Right kidney (tissue), 9 donors: ENCODE measurements around the gene SPIN1.
"Not testable (repeated sequence)": the region's sequence is repeated elsewhere in the genome, so short reads cannot be mapped to it uniquely, and the experiment has no call there.

Source experiments
- DNase-seq: peaks from one replicate; pipeline ENCODE4 v3.0.0-alpha.2; 2016
- long read RNA-seq, 8 donors: transcript quantifications; one replicate each; lab custom pipeline, GENCODE V29; 2026

Gene SPIN1
- long read RNA-seq, donor 1, full-length matches to known transcripts = 30 of 45 reads
- long read RNA-seq, donor 1, partial matches to known transcripts = 15 of 45 reads
- long read RNA-seq, donor 1, other reads (novel, unspliced or antisense) = 0 of 45 reads
- long read RNA-seq, donor 2, full-length matches to known transcripts = 12 of 17 reads
- long read RNA-seq, donor 2, partial matches to known transcripts = 5 of 17 reads
- long read RNA-seq, donor 2, other reads (novel, unspliced or antisense) = 0 of 17 reads
- long read RNA-seq, donor 3, full-length matches to known transcripts = 9 of 20 reads
- long read RNA-seq, donor 3, partial matches to known transcripts = 11 of 20 reads
- long read RNA-seq, donor 3, other reads (novel, unspliced or antisense) = 0 of 20 reads
- long read RNA-seq, donor 4, full-length matches to known transcripts = 25 of 36 reads
- long read RNA-seq, donor 4, partial matches to known transcripts = 11 of 36 reads
- long read RNA-seq, donor 4, other reads (novel, unspliced or antisense) = 0 of 36 reads
- long read RNA-seq, donor 5, full-length matches to known transcripts = 26 of 32 reads
- long read RNA-seq, donor 5, partial matches to known transcripts = 6 of 32 reads
- long read RNA-seq, donor 5, other reads (novel, unspliced or antisense) = 0 of 32 reads
- long read RNA-seq, donor 6, full-length matches to known transcripts = 34 of 67 reads
- long read RNA-seq, donor 6, partial matches to known transcripts = 28 of 67 reads
- long read RNA-seq, donor 6, other reads (novel, unspliced or antisense) = 5 of 67 reads
- long read RNA-seq, donor 7, full-length matches to known transcripts = 42 of 148 reads
- long read RNA-seq, donor 7, partial matches to known transcripts = 100 of 148 reads
- long read RNA-seq, donor 7, other reads (novel, unspliced or antisense) = 6 of 148 reads
- long read RNA-seq, donor 8, full-length matches to known transcripts = 26 of 88 reads
- long read RNA-seq, donor 8, partial matches to known transcripts = 62 of 88 reads
- long read RNA-seq, donor 8, other reads (novel, unspliced or antisense) = 0 of 88 reads

DNA sequence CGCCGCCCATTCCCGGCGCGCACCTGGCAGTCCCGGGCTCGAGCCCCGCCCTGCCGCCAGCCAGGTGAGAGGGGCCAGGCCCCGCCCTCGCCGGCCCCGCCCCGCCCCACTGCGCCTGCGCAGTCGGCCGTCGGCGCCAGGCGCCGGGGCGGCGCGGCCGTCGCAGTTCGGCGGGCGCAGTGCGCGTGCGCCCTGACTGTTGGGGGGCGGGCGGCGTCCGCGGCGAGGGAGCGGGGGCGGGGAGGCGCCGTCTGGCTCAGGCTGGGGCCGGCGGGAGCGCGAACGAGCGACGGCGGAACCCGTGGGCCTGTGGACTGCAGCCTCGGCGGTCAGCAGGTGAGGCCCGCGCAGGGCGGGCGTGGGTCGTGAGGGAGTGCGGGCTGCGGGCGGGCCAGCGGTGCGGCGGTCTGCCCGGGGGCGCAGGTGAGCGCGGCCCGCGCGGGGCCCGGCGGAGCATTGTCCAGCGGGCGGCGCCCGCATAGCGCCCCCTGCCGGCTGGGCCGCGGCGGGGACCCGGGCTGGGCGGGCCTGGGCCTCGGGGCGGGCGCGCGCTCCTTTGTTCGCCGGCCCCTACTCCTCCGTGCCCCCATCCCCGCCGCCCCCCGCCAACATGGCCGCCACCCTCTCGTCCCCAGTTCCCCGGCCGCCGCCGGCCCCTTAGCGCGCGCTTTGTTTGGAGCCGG is at the start of gene SPIN1:
Gene SPIN1, plus strand, starts transcription at position 242 of the 683 bp plus-strand sequence. CDS start 38,096 bp downstream, outside the sequence.
- peak; percentile 86 for DNase-seq

DNA sequence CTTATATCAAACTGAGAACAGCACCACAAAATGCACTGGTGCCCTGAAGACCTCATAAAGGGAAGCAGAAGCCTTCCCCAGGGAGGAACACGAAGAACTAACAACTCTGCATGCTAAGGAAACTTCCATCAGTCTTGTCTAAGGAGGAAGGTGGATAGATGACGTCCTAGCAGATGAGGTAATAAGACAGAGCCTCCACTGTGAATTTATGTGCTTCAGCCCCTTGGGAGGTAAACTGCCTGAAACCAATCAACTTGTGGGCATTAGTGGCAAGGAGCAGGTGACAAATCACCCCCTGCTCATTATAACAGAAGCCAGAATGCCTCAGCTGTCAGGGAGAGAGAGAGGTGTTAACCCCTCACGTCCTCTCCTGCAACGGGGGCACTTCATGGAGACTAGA is 48.9 kb upstream of the SPIN1 start:
- DNase-seq = no peak

DNA sequence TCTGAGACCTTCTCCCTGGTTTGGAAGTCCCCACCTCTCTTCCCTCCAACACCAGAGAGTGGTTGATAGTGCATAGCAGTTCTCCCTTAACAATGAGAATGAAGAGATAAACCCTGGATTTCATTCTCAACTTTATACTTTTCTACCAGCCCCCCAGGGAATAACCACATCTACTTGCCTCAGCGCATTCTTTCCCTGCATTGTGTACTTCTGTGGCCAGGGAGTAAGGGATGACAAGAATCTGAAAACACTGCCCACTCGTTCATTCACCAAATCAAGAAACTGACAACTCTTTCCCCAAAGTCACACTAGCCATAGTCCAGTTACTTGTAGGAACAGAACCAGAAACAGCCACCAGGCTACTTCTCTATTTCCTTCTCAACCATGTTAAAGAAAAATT is 46.0 kb upstream of the SPIN1 start:
- no peak for DNase-seq

DNA sequence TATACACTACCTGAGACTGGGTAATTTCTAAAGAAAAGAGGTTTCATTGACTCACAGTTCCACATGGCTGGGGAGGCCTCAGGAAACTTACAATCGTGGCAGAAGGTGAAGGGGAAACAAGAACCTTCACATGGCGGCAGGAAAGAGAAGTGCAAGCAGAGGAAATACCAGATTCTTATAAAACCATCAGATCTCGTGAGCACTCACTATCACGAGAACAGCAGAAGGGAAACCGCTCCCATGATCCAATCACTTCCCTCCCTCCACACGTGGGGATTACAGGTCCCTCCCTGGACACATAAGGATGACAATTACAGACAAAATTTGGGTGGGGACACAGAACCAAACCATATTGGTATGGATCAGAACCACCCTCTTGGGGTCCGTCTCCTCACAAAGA is 44.2 kb upstream of the SPIN1 start:
- DNase-seq = no peak

DNA sequence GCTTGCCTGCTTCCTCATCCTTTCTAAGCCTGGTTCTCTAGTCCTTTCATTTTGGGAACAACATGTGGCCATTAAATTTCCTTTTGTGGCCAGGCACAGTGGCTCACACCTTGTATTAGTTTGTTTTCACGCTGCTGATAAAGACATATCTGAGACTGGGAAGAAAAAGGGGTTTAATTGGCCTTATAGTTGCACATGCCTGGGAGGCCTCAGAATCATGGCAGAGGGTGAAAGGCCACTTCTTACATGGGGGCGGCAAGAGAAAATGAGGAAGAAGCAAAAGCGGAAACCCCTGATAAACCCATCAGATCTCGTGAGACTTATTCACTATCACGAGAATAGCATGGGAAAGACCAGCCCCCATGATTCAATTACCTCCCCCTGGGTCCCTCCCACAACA is 37.9 kb upstream of the SPIN1 start:
- DNase-seq = not testable (repeated sequence)

DNA sequence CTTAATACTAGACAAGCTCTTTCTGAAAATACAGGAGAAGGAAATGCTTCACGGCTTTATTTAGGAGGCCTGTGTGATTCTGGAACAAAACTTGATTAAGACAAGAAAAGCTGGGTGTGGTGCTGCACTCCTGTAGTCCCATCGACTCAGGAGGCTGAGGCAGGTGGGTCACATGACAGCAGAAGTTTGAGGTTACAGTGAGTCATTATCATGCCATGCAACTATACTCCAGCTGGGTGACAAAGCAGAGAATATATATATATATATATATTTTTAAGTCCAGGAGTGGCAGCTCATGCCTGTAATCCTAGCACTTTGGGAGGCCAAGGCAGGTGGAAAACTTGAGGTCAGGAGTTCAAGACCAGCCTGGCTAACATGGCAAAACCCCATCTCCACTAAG is 33.1 kb upstream of the SPIN1 start:
- no peak for DNase-seq

DNA sequence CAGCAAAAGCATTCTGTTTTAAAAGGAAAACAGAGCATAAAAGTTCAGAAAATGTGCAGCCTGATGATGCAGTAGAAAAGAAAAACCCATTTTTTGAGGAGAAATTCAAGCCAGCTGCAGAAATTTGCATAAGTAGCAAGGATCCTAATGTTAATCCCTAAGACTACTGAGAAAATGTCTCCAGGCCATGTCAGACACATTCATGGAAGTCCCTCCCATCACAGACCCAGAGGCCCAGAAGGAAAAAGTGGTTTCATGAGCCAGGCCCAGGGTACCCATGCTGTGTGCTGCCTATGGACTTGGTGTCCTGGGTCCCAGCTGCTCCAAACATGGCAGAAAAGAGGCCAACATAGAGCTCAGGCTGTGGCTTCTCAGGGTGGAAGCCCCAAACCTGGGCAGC is 31.0 kb upstream of the SPIN1 start:
- DNase-seq = not testable (repeated sequence)

DNA sequence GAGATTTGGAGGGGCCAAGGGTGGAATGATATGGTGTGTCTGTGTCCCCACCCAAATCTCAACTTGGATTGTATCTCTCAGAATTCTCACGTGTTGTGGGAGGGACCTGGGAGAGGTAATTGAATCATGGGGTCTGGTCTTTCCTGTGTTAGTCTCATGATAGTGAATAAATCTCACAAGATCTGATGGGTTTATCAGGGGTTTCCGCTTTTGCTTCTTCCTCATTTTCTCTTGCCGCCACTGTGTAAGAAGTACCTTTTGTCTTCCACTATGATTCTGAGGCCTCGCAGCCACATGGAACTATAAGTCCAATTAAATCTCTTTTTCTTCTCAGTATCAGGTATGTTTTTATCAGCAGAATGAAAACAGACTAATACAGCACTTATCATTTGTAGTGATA is 29.5 kb upstream of the SPIN1 start:
- no peak for DNase-seq

DNA sequence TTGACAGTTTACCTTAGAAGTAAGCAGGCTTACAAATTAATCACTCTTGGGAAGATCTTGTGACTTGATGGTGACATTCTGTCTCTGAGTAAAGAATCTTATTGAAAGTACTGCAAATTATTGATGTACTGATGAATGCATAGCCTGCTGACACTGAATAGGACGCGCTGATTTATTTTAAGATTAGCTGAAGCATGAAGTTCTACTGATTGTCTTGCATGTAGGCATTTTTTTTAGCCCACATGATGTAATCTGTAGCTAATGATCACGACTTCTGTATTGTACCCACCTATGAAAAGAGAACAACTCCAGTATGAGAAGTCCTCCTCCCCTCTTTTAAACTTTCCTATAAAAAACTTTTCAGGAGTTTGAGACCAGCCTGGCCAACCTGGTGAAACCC is 28.3 kb upstream of the SPIN1 start:
- no peak for DNase-seq

DNA sequence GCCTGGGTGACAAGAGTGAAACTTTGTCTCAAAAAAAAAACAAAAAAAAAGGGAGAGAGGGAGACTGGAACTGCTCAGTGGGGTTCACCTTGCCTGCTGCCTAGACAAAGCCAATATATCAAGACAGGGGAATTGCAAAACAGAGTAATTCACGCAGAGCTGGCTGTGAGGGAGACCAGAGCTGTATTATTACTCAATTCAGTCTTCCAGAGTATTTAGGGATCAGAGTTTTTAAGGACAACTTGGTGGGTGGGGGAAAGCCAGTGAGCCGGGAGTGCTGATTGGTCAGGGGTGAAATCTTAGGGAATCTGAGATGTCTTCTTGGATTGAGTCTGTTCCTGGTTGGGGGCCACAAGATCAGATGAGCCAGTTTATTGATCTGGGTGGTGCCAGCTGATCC is 25.6 kb upstream of the SPIN1 start:
- no peak for DNase-seq

DNA sequence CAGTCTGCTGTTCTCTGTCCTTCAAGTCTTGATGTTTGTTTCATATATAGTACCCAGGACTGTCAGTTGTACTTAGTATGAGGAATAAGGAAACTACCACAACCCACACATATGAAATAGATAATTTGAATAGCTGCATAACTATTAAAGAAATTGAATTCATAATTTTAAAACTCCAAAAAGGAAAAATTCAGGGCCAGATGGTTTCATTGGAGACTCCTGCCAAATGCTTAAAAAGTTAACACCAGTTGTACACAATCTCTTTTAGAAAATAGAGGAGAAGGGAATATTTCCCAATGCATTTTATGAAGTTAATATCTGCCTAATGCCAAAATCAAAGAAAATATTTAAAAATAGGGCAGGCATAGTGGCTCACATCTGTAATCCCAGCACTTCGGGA is 24.6 kb upstream of the SPIN1 start:
- no peak for DNase-seq

DNA sequence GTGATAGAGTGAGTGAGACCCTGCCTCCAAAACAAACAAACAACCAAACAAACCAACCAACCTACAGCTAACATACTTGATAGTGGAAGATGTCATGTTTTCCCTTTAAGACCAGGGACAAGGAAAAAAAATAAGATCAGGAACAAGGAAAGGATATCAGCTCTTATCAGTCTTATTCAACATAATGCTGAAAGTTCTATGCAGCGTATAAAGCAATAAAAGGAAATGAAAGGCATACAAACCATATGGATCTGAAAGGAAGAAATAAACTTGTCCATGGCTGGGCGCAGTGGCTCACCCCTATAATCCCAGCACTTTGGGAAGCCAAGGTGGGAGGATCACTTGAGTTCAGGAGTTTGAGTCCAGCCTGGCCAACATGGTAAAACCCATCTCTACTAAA is 23.5 kb upstream of the SPIN1 start:
- DNase-seq = no peak

DNA sequence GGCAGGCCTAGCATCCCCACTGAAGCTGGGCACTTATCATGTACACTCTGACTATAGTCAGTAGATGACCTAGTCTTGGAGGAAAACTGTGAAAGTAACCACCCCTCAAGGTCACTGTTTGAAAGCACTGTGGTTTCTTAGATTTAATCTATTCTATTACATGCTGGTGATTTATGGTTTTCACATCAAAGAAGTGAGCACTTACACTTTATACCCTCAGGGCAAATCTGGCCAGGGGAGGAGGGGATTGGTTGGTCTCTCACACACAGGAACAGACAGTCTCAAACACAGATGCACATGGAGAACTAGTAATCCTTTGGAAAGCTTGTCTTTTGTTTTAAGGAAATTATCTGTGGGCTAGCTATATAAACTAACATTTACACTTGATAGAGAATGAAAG is 17.9 kb upstream of the SPIN1 start:
- DNase-seq = no peak

DNA sequence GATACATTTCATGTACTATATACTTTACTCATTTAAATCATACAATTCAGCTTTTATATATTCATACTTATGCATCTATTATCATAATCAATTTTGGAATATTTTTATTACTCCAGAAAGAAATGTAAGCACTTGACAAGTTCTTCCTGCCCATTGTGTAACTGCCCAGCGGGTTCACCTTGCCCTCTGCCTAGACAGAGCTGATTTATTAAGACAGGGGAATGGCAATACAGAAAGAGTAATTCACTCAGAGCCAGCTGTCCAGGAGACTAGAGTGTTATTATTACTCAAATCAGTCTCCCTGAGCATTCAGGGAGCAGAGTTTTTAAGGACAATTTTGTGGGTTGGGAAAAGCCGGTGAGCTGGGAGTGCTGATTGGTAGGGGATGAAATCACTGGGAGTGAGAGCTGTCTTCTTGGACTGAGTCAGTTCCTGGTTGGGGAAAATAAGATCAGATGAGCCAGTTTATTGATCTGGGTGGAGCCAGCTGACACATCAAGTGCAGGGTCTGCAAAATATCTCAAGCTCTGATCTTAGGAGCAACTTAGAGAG is 16.1 kb upstream of the SPIN1 start:
- DNase-seq = no peak

DNA sequence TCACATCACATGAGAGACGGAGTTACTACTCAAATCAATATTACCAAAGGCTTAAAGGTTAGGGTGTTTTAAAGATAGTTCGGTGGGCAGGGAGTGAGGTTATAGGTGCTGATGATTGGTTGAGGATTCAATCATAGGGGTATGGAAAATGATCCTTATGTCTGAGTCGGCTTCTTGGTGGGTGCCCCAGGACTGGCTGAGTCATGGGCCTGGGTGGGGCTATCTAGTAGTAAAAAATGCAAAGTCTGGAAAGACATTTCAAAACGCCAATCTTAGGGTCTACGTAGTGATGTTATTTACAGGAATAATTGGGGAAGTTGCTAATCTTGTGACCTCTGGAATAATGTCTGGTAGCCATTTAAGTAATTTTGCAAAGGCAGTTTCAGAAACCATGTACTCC is 15.2 kb upstream of the SPIN1 start:
- no peak for DNase-seq

DNA sequence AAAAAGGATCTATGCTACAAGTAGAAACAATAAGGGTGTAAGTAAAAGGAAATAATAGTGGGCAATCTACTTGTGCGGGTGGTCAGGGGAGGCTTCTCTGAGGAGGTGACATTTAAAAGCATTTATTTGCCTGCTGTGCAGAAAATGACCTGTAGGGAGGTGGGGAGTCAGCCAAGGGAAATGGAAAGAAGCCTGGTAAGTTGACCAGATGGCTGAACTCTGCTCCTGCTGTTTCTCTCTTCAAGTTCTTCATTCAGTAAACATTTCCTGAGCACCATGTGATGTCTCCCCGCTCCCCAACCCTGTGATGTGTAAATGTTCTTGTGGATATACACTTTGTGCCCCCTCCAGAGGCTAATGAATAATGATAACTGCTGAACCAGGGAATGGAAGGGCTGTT is 9.9 kb upstream of the SPIN1 start:
- no peak for DNase-seq

DNA sequence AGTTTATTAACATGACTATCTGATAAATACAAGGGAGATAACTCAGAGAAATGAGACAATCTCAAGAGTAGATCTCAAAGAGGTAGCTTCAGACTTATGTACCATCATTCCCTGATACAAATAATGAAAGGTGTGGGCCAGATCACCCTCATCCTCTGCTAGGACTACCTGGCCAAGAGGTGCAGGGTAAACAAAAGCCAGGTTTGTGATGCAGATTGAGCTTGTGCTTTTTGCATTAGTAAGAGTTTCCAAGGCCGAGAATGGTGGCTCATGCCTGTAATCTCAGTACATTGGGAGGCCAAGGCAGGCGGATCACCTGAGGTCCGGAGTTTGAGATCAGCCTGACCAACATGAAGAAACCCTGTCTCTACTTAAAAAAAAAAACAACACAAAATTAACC is 8.9 kb upstream of the SPIN1 start:
- no peak for DNase-seq

DNA sequence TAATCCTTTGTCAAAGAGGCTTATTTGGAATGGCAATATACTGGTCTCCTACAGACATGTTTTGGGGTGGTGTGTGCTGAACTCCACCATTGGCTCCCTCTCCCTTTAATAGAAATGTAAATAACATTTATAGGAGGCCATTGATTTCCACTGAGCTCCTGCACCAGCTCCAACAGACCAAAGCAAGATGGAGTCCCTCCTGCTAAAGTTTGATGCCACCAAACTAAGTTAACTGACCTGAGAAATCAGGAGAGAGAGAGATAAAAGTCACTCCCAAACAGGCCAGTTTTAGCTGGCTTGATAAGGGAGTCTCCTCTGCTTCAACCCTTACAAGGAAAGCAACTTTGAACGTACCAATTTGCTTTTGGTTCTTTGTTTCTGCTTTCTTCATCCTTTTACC is 8.1 kb upstream of the SPIN1 start:
- DNase-seq = no peak

DNA sequence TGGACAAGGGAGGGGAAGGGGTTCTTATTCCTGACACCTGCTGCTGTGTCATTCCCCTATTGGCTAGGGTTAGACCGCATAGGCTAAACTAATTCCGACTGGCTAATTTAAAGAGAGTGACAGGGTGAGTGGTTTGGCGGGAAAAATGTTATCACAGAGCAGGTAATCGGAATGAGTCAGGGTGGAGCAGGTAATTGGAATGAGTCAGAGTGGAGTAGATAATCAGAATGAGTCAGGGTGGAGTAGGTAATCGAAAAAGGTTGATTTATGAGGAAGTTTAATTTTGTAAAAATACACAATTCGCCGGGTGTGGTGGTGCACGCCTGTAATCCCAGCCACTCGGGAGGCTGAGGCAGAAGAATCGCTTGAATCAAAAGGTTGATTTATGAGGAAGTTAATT is 6.9 kb upstream of the SPIN1 start:
- not testable (repeated sequence) for DNase-seq

DNA sequence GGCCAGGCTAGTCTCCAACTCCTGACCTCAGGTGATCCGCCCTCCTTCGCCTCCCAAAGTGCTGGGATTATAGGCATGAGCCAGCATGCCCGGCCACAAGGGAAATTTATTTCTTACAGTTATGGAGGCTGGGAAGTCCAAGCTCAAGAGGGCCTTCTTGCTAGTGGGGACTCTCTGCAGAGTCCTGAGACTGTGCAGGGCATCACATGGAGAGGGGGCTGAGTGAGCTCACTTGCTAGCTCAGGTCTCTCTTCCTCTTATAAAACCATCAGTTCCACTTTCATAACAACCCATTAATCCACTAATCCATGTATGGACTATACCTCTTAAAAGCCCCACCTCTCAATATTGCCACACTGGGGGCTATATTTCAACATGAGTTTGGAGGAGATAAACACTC is 5.1 kb upstream of the SPIN1 start:
- DNase-seq = no peak

DNA sequence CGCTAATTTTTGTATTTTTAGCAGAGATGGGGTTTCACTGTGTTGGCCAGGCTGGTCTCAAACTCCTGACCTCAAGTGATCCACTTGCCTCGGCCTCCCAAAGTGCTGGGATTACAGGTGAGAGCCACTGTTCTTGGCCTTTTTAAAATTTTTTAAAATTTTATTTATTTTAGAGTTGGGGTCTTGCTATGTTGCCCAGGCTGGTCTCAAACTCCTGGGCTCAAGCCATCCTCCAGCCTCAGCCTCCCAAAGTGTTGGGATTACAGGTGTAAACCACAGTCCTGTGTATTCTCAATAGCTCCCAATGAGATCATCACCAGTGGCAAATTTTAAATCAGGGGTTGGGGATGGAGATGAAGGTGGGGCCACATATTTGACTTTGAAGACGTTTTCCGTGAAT is 2.1 kb upstream of the SPIN1 start:
- DNase-seq = not testable (repeated sequence)

DNA sequence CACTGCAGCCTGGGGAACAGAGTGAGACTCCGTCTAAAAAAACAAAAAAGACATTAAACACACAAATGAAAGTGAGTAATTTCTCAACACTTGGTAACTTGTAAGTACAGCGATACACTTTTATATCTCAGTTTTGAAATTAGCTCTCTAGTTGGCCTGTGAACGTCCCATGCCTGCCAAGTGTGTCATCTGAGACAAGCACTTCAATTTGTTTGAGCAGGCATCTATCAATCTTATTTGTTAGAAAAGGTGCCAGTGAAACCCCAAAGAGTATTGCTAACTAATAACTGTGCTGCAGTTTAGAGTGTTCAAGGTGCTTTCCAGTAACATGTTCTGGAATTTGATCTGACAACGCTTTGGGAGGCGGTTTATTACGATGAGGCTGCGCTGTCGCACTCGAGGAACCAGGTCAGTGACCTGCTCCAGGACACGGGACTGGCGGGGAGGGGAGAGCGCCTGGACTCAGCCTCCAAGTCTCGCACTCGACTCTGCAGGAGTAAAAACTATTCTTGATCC is 1.1 kb upstream of the SPIN1 start:
- DNase-seq = no peak
